Kidney glomerular epithelial cell (primary cell): ENCODE results near the gene GJB2.
"Not testable (repeated sequence)": the region's sequence is repeated elsewhere in the genome, so short reads cannot be mapped to it uniquely, and the experiment has no call there.

Experiments
- DNase-seq: peaks from one replicate; lab custom pipeline; 2025; lab: John Stamatoyannopoulos, UW

GJB2 gene

GRCh38 chr13:20165417-20166257, 27.1 kb downstream of the GJB2 start:
- DNase-seq, result no peak

GRCh38 chr13:20161951-20162300, 30.8 kb downstream of the GJB2 start:
- no peak for DNase-seq

DNA sequence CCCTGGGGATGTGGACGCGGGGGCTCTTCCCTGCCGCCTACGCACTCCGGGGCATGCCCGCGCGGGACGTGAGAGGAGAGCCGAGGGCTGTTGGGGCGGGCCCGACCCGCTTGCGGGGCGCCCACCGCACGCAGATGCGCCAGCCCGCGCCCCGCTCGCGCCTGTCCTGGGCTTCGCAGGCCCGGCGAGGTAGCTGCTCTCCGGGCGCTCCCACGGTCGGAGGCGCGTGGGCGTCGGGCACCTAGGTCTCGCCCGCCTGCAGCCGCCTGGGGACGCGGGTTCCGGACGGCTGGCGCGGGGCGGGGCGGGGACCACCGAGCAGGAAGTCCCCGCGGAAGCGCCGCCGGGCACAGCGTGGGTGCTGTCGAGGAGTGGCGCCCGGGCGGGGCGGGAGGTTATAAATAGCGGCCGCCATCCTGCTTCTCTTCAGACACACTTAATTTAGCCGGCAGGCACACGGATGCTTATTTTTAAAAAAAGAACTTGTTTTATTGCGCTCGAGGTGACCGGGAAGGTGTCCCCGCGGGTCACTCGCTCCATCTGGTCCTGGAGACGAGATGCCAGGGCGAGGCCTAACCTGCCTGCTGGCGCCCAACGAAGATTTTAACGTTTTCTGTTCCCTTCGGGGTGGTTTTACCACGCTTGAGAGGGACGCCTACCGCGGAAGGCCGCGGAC, 31.3 kb downstream of the GJB2 start:
- DNase-seq, result no peak

DNA sequence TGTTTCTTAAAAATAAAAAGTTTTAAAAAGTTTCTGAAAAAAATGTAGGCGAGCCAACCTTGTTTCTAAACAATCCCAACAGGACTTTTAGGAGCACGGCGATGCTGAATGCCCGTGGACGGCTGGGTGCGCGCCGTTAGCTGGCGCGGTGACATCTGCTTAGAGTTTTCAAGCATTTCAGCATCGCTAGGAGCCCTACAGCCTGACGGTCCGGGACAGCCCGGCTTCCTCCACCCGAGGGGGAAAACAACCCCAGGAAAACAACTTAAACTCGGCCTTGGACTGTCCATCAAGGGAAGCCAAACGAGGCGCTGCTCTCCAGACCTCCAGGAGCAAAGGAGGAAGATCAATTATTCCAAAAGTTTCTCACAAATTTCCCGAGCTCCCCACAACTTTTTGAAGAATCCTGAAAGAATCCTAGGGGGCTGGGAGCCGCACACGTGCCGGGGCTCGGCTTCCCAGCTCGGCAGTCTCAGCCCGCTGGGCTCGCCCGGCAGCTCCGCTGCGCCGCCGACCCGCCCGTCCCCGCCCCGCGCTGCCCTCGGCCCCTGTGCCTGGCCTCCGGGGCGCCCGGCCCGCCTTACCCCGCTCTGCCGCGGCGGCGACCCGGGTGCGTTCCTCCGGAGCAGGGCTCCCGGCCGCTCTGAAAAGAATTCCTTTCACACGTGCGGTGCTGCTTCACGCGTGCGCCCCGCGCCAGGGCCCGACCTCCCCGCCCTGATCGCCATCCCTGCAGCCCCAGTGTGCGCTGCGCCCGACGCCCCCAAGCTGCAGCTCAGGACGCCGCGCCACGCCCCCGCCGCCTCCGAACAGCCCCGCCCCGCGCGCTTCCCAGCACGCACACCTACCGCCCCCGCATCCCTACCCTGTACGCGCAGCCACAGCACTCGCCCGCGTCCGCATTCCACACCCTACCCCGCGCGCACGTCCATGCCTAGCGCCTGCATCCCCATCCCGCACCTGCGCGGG, 32.1 kb downstream of the GJB2 start, which contains the start of gene GJA3:
Gene GJA3 (minus strand): TSS at position 747 of the 969 bp plus-strand sequence. CDS start 17,764 bp downstream, outside the sequence.
- no peak for DNase-seq

DNA sequence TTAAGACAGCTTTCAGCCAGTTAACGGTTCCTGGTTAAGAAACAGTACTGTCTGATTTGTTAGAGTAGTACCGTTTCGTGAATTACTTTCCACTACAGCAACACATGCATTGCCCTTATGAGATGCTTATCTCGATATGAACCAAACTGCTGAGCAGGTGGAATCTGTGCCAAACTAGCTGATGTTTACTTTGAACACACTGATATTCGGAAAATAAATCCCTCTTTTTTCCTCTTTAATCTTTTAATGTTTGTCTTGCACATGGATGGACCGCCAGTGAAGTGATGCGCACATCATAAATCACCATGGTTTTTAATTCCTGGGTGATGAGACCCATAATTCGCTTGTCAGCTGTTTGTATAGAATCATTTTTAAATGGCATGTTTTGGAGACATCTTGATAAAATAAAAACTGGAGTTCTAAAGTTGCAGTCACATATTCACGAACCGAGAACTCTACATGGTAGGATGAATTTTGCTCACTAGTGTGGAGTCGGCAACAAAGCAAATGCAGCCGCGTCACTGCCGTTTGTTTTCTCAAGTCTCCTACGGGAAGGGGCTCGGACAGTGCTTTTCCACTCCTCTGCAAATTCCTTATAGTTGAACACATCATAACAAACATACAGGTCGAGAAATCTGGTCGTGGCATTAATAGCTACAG, 33.0 kb downstream of the GJB2 start:
- DNase-seq, result peak; percentile 37

- DNase-seq, result no peak
Measured at GRCh38 chr13:20157151-20157796, 35.5 kb downstream of the GJB2 start.

- no peak for DNase-seq
Measured at GRCh38 chr13:20156702-20157101, 36.0 kb downstream of the GJB2 start.

- DNase-seq, result not testable (repeated sequence)
Measured at GRCh38 chr13:20153290-20153689, 39.4 kb downstream of the GJB2 start.

GRCh38 chr13:20151612-20152011, 41.1 kb downstream of the GJB2 start:
- DNase-seq, result no peak

DNA sequence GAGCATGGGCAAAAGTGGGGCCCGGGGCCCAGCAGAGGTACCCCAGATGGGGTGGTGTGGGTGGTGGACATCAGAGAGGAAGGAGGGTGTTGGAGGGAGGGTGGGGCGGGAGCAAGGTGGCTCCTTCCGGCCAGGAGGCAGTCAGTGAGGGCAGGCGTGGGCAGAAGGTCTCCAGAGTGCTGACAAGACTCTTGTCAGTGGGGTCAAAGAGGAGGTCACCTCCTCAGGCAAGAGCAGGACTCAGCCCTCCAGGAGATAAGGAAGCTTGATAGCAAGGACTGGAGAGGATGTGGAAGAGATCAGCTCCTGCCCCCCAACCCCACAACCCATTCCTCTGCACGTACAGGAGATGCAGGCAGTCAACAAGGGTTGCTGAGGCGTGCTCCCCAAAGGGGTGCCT, 41.7 kb downstream of the GJB2 start:
- no peak for DNase-seq

- no peak for DNase-seq
Measured at GRCh38 chr13:20150561-20150960, 42.2 kb downstream of the GJB2 start.

DNA sequence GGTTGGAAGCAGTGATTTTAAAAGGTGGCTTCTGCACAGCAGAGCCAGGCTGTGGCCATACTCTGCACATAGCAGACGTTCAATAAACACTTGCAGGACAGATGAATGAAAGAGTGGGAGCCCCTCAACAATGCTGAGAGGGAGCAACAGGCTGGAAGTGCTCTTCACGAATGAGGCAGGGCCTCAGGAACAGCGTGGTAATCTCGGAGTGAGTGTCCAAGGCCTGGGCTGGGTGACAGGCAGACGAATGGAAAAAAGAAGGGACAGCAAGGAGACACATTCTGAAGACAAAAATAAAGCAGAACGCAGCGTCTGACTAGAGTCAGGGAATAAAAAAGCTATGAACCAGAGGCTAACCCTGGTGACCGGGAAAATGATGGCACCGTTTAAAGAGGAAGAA, 43.0 kb downstream of the GJB2 start:
- no peak for DNase-seq

GRCh38 chr13:20148501-20149183, 44.1 kb downstream of the GJB2 start:
- no peak for DNase-seq

DNA sequence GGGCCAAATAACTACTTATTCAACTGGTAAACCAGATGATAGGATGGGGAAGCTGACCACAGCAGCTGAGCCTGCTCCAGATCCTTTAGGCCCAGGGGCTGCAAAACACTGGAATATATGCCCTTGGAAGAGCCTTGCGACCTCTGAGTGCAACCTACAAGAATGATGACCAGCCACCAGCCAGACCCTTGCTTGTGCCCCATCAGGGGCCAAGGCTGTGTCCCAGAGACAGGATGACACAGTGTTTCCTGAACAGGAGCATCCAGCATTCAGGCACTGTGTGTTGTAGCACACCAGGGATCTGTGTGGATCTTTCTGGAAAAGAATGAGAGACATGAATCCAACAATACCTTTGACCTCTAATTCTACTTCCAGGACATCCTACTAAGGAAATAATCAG, 46.4 kb downstream of the GJB2 start:
- DNase-seq, result no peak

GRCh38 chr13:20145521-20145920, 47.2 kb downstream of the GJB2 start:
- no peak for DNase-seq

DNA sequence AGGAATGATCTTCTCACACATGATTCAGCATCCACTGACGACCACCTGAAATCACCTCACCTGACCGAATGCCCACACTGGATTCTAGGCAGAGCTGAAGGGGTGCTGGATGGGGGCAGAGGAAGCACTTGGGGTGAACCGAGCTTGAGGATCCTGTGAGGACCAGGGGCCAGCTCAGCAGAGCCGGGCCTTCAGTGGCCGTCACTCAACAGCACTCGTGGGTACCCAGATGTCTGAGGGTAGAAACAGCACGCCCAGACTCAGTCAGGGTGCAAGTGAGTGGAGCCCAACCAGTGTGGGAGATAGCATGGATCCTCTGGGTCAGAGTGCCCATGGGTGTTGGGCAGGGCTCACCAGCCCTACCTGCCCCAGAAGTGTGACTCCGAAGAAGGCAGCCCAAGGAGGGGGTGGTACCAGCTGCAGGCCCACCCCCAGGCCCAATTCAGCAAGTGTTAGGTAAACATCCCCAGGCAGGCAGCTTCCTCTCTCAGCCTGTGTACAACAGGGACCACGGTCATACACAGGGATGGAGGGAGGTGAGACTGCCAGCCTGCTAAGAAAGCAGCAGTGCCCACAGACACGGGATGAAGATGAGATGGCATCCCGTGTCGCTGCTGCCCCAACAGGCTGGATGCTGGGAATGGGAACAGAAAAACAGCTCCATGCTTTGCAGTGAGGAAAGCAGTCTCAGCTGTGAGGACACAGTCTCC, 48.4 kb downstream of the GJB2 start:
- no peak for DNase-seq

GRCh38 chr13:20142927-20143480, 49.7 kb downstream of the GJB2 start:
- DNase-seq, result no peak

DNA sequence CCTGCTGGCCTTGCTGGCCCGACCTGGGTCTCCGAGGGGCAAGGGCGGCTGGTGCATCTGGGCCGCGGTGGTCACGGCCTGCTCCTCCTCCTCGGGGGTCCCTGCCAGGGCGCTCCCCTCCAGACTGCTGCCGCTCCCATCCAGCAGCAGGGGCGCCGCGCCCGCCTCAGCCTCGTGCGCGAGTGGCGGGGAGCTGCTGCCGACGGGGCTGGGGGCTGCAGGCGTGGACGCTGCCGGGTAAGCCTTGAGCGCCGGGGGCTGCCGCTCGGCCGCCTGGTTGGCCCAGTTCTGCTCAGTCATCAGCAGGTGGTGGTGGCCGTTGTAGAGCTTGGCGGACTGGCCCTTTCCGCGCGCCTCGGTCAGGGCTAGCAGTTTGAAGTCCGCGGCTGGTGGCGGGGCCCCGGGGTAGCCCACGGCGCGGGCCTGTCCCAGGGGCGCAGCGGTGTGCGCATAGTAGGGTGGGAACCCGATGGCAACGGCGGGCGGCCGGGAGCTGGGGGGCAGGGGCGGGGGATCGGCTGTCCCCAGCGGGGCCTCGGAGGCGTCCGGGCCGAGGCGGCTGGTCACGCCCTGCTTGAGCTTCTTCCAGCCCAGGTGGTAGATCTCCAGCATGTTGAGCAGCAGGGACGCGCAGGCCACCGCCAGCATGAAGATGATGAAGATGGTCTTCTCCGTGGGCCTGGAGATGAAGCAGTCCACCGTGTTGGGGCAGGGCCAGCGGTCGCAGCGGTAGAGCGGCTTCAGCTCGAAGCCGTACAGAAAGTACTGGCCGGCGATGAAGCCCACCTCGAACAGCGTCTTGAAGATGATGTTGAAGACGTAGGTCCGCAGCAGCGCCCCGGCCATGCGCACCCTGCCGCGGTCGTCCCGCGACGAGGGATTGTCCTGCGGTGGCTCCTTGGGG, 50.5 kb downstream of the GJB2 start:
- DNase-seq, result no peak
